Psoas muscle (tissue), 8 donors: Measurements from ENCODE around the gene CNDP2. TPM values are rescaled to one million over a fixed set of nuclear protein-coding genes. Genes with fewer than 3 reads are reported as not detected.

ENCODE experiments used
- ATAC-seq, 4 donors: fragments of 200-7000 bp; cut with Tn5 transposase; one replicate each; pipeline ENCODE4 v1.9.1; 2020; ENCODE audit warnings: moderate library complexity in 3 of 4, mild to moderate bottlenecking in 2 of 4
- DNase-seq, 2 donors: peaks; one replicate each; pipeline ENCODE4 v3.0.0-alpha.2; 2020
- H3K27ac ChIP-seq: fragments of 200-600 bp; one replicate; pipeline ENCODE4 v1.8.0; 2022
- H3K27me3 ChIP-seq, 3 donors: fragments of 200-600 bp in 1 of 3; one replicate each; pipeline versions ENCODE4 v1.6.1 to v1.8.0; 2013 to 2022; ENCODE audit warnings: low read length in 2 of 3, mild to moderate bottlenecking in 2 of 3, moderate library complexity in 1 of 3; ENCODE audit not compliant: insufficient read depth in 3 of 3
- H3K36me3 ChIP-seq, 2 donors: fragments of 200-600 bp in 1 of 2; one replicate each; pipeline versions ENCODE4 v1.6.1 to v1.8.0; 2013 to 2022; ENCODE audit warnings: low read depth in 1 of 2, mild to moderate bottlenecking in 1 of 2, moderate library complexity in 1 of 2; ENCODE audit not compliant: insufficient read depth in 1 of 2
- H3K4me1 ChIP-seq: fragments of 200-600 bp; one replicate; pipeline ENCODE4 v1.8.0; 2022
- H3K4me3 ChIP-seq: fragments of 200-600 bp; one replicate; pipeline ENCODE4 v1.8.0; 2022; ENCODE audit warnings: mild to moderate bottlenecking
- H3K9me3 ChIP-seq: fragments of 200-600 bp; one replicate; pipeline ENCODE4 v1.8.0; 2022
- WGBS, 3 donors: extraction: QIAGEN DNeasy Blood & Tissue Kit; methylation state at CpG; one replicate each; pipeline versions ENCODE4 v1.1.6 to v1.1.7; 2013; 5-methylcytosine and 5-hydroxymethylcytosine counted together
- intact Hi-C, 2 donors: fragments of 100-400 bp; cut with DNase I; formaldehyde crosslinking; loops; one replicate each; pipeline versions ENCODE4 v1.11.0 to v1.14.2; 2022
- polyA plus RNA-seq, 3 donors: library from polyadenylated mRNA; stranded (reverse); fragments of 200-250 nt; gene quantifications; one replicate each; pipeline ENCODE4 v1.2.3, GENCODE V29; 2013
- total RNA-seq, 4 donors: library from RNA; stranded (reverse); fragmentation: NEBNext Ultra II Directional in 2 of 4; extraction: Animal tissue kit (Norgen Biotek cat#: 25700) in 2 of 4; gene quantifications; one replicate each; pipeline versions ENCODE4 v1.2.1 to v1.2.4, GENCODE V29; 2021 to 2023
- TF ChIP-seq, protein P1 (sequence below): fragments of 200-600 bp; IDR thresholded peaks from one replicate; pipeline ENCODE4 v1.8.0; 2022; ENCODE audit warnings: antibody characterized with exemption
- donor health status: healthy with polysubstance abuse.
- donor health status: DM: no; HTN: no; CAD: no; lungs with moderate emphysema.
- donor health status: Bipolar disorder and iron deficiency.
- donor health status: healthy.
- donor health status: DM: yes; HTN: yes; CAD: no.
- donor health status: DM: no; HTN: no; CAD: no.
- donor health status: DM: no; HTN: no; CAD: no.
- donor health status: DM: yes; HTN: yes; CAD: no.

CNDP2 gene
- total and polyA plus RNA-seq, 7 donors: 24.3 to 51.9 (median 41.4) TPM

DNA sequence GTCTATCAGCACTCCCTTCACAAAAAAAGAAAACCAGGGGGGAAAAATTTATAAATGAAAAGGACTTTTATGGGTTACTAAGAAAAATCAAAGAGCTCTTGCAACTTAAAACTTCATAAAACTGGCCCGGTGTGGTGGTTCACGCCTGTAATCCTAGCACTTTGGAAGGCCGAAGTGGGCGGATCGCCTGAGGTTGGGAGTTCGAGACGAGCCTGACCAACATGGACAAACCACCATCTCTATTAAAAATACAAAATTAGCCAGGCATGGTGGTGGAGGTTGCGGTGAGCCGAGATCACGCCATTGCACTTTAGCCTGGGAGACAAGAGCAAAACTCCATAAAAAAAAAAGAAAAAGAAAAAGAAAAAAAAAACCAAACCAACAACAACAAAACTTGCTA, 40.8 kb upstream of the CNDP2 start:
- TF ChIP-seq, protein P1, sequence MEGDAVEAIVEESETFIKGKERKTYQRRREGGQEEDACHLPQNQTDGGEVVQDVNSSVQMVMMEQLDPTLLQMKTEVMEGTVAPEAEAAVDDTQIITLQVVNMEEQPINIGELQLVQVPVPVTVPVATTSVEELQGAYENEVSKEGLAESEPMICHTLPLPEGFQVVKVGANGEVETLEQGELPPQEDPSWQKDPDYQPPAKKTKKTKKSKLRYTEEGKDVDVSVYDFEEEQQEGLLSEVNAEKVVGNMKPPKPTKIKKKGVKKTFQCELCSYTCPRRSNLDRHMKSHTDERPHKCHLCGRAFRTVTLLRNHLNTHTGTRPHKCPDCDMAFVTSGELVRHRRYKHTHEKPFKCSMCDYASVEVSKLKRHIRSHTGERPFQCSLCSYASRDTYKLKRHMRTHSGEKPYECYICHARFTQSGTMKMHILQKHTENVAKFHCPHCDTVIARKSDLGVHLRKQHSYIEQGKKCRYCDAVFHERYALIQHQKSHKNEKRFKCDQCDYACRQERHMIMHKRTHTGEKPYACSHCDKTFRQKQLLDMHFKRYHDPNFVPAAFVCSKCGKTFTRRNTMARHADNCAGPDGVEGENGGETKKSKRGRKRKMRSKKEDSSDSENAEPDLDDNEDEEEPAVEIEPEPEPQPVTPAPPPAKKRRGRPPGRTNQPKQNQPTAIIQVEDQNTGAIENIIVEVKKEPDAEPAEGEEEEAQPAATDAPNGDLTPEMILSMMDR: no peak
- no peak for ATAC-seq
- WGBS, 3 donors: 97 to 98% (median 97%) methylated on average over 10 of the region's 10 CpGs
- no peaks in the 10 kb centered on the region for H3K4me1 ChIP-seq
- H3K27me3 ChIP-seq: peaks cover 0 to 58% (median 19%) of the 10 kb centered on the region in 3 donors
- no peak overlapping the region for H3K4me3 ChIP-seq
- no peaks in the 10 kb centered on the region for H3K9me3 ChIP-seq
- intact Hi-C loops: no loop called here
- no peaks in the 10 kb centered on the region for H3K36me3 ChIP-seq
- DNase-seq: no peak
- H3K27ac ChIP-seq: no peak overlapping the region

DNA sequence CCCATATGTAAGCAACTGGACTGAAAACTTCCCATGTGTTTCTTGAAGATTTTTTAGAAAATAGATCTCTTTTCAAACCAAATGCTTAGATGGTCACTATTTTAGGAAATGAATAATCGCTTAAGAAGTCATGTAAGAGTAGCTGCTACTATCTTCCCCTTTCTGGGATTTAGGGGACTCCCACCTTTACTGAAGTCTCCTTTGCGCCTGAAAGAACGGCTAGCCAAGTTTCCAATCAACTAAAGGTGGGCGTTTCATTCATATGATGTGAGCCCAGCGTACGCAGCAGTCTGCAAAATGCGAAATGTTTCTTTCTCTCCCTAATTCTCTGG, 40.2 kb upstream of the CNDP2 start:
- TF ChIP-seq, protein P1: no peak
- DNase-seq: no peak
- Histone ChIP-seq H3K27me3 (peaks cover 0 to 58% (median 19%) of the 10 kb centered on the region in 3 donors), H3K27ac (no peak overlapping the region), H3K36me3 (no peaks in the 10 kb centered on the region), H3K9me3 (no peaks in the 10 kb centered on the region), H3K4me1 (no peaks in the 10 kb centered on the region), H3K4me3 (peak overlapping the region; percentile 61)
- WGBS, 3 donors: 25 to 31% (median 26%) methylated on average over 7 of the region's 7 CpGs
- intact Hi-C loops: no loop called here
- no peak for ATAC-seq

DNA sequence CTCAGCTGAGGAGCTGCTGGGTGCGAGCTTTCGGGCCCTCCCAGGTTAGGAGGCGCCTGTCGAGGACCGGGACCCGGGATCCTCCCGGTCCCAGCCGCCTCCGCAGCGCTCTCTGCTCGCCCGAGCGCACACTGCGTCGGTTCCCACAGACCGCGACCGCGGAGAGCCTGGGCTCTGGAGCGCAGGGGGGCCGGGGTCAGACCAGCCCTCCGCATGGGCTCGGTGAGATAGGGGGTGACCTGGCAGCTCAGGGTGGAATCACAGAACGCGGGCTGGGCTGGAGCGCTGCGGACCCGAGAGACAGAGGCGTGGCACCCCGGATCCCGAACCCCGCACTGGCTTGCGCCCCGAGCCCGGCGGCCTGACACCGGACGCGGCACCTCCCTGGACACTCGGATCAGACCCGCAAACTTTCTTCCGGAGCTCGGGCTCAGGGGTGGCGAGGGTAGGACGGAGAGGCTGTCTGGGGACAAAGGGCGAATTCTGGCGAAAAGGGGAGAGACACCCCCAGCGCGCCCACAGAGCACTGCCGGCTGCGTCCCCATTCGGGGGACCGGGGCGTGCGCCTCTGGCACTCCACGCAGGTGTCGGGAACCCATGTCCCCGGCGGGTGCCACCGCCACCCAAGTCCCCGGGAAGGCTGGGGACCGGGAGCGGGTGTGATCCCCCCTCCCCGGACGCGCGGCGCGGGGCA, 39.7 kb upstream of the CNDP2 start:
- Histone ChIP-seq H3K9me3 (no peaks in the 10 kb centered on the region), H3K4me3 (peak overlapping the region; percentile 61), H3K4me1 (no peaks in the 10 kb centered on the region), H3K27me3 (peaks cover 0 to 58% (median 20%) of the 10 kb centered on the region in 3 donors), H3K27ac (no peak overlapping the region), H3K36me3 (no peaks in the 10 kb centered on the region)
- no peak for DNase-seq
- TF ChIP-seq, protein P1: no peak
- intact Hi-C loops: no loop called here
- ATAC-seq: peak in 2 of 4 donors; percentile 8 to 45
- WGBS, 3 donors: 1 to 2% (median 1%) methylated on average over 52 to 69 of the region's 69 CpGs

DNA sequence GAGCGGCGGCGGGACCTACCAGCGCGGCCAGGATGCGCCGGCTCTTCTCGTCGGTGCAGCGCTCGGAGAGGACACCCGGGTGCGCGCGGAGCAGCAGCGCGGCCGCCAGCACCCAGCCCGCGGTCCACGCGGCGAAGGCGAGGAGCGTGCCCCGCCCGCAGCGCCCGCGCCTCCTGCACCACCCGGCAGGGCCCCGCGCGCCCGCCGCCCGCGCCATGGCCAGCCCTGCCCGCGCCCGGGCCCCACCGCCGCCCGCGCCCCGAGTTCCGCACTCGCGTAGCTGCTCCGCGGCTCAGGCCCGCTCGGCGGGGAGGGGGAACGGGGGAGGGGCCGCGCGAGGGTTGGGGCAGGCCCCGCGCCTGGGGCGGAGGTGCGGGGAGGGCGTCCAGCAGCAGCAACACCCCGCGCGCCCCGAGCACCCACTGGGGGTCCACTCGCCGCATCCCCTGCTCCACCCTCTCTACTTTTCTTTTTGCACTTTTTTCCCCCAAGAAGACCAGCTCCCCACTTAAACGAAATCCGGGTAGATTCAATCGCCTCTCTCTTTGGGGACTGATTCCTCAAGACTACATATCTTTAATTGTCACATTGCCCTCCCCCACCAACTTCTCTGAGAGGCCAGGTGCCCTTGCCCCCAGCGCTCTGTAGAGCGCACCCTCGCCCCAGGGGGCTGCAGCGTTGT, 39.0 kb upstream of the CNDP2 start, which contains the start of gene DIPK1C:
DIPK1C (minus strand) TSS at position 266 of the 682 bp plus-strand sequence; CDS start at position 217, 49 bp downstream.
- no peaks in the 10 kb centered on the region for H3K9me3 ChIP-seq
- H3K4me1 ChIP-seq: no peaks in the 10 kb centered on the region
- no peaks in the 10 kb centered on the region for H3K36me3 ChIP-seq
- DNase-seq (no peak), ATAC-seq (no peak)
- peak within 1 kb of the TSS; percentile 61 for H3K4me3 ChIP-seq
- TF ChIP-seq, protein P1: no peak
- intact Hi-C loops: no loop called here
- peaks cover 0 to 60% (median 23%) of the 10 kb centered on the region in 3 donors for H3K27me3 ChIP-seq
- 1 to 2% (median 1%) methylated on average over 26 to 76 of the region's 76 CpGs for WGBS, 3 donors
- H3K27ac ChIP-seq: no peak within 1 kb of the TSS
